GM19193 (cell line): ENCODE results near the gene ZAP70.

Experiments
- POLR2A ChIP-seq: IDR thresholded peaks from 4 replicates; pipeline ENCODE4 v1.6.1; 2011; ENCODE audit not compliant: insufficient read depth, insufficient read length; ENCODE audit errors: extremely low read depth

The ZAP70 gene

DNA sequence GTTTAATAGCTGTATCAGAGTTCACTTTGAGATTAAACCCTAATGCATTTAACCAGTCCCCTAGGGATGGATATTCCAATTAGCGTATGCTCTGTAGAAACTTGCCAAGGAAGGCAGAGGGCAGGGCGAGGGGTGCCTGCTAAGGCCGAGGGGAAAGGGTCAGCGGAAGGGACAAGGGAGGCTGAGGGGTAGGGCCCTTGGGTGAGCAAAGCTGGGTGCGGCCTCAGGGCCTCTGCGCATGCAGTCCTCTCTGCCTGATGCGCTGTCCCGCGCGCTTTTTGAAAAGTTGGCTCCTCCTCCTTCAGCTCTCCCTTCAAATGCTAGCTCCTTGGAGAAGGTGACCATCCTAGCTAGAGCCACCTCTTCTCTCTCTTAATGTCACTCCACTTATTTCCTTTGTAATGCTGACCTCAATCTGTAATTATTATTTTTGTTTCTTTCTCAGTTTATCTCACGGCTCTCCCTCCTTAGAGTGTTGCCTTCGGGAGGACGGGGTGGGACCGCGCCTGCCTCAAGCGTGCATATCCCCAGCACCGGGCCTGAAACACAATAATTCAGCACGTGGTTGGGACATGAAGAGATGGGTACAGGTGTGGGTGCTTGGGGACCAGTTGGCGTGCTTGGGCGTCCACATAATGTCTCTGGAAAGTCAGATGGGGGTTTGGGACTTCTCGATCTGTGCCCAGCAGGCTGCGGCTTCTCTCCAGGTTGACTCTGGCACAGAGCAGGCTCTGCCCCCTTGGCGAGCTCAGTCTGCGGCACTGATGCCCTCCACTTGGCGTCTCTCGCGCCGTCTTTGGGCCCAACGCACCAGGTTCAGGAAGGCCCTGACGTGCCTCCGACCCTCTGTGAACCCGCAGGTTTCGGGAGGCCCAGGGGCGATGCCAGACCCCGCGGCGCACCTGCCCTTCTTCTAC lies 10.0 kb downstream of the ZAP70 start:
- TF ChIP-seq POLR2A = no peak

DNA sequence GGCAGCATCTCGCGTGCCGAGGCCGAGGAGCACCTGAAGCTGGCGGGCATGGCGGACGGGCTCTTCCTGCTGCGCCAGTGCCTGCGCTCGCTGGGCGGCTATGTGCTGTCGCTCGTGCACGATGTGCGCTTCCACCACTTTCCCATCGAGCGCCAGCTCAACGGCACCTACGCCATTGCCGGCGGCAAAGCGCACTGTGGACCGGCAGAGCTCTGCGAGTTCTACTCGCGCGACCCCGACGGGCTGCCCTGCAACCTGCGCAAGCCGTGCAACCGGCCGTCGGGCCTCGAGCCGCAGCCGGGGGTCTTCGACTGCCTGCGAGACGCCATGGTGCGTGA lies 10.7 kb downstream of the ZAP70 start:
- no peak for TF ChIP-seq POLR2A

DNA sequence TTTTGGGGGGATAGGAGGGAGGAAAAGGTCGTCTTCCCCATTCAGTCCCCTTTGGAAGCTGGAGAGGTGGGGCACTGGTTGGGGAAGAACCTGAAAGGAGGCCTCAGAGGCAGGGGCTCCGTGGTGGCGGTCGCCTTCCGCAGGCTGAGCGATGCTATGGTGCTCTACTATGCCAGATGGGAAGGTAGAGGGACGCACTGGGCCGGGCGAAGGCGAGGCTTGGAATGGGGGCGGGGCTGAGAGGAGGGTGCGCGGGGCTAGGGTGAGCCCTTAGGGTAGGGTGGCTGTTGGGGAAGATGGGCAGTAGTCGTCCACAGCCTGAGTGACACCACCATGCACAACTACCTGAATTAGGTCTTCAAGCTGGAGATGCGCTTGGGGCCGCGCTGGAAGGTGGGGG lies 11.1 kb downstream of the ZAP70 start:
- no peak for TF ChIP-seq POLR2A

DNA sequence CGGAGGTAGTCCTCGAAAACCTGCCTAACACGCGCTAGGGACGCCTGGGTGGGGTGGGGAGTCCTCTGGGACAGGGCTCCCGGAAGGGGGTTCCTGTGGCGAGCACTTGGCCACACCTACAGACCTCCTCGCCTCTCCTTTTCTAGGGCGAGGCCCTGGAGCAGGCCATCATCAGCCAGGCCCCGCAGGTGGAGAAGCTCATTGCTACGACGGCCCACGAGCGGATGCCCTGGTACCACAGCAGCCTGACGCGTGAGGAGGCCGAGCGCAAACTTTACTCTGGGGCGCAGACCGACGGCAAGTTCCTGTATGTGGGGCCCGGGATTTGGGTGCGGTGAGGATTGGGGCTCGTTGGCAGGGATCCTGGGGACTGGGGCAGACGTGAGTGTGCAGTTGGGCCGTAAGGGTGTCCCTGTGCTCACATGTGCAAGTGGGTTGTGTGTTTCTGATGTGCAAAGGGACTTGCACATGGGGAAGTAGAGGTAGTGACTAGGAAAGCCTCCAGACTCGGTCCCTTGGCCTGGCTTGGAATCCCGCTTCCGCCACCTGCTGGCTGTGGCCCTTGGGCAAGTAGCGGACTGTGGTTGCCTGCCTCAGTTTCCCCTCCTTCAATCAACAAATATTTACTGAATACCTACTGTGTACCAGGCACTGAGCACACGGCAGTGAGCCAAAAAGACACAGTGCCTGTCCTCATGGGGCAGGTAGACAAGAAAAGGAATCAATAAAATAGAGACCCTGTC lies 11.7 kb downstream of the ZAP70 start:
- TF ChIP-seq POLR2A = no peak

DNA sequence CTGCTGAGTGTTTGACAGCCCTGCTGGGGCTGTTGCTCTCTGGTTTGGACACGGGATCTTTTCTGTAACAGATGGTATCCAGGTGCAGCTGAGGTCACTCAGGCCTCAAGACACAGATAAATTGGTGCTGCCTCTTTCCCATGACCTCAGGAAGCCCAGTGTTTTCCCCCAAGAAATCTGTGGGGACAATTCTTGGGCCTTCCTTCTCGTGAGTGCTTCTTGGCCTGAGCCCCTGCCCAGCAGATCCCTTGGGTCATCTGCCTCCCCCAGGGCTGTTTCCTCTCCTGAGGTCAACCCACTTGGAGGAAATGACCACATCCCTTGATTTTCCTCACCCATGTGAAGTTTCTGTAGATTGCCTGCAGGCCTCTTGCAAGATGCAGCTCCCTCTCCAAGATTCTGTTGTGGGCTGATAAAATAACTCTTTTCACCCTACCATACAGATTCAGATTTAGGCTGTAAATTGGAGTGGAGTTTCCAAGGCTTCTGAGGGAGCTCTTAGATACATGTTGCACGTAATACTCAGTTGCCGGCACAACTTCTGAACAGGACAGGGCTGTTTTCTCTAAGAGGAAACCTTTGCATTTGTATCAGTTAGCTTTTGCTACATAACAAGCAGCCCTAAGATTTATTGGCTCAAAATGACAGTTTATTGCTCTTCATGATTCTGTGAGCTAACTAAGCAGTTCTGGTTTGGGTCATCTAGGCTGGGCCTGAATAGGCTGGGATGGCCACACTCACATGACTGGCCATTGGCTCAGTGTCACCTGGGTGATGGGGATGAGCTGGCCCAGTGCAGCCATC lies 13.1 kb downstream of the ZAP70 start:
- no peak for TF ChIP-seq POLR2A

DNA sequence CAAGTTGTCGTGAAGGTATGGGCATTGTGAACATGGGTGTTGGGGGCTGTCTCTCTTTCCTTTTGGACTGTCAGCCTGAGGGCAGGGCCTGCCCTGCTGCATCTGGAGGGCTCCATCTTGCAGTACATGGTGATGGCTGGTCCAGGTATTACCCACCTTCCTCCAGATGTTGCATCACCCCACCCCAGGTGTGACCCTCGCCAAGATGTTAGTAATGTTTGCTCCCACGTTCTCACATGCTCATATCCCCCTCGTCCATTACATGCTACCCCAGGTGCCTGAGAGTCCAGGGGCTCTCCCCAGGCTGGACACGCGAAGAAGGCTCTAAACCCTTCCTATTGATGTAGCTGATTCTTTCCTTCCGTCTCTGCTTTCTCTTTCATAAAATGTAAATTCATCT lies 13.9 kb downstream of the ZAP70 start:
- no peak for TF ChIP-seq POLR2A

DNA sequence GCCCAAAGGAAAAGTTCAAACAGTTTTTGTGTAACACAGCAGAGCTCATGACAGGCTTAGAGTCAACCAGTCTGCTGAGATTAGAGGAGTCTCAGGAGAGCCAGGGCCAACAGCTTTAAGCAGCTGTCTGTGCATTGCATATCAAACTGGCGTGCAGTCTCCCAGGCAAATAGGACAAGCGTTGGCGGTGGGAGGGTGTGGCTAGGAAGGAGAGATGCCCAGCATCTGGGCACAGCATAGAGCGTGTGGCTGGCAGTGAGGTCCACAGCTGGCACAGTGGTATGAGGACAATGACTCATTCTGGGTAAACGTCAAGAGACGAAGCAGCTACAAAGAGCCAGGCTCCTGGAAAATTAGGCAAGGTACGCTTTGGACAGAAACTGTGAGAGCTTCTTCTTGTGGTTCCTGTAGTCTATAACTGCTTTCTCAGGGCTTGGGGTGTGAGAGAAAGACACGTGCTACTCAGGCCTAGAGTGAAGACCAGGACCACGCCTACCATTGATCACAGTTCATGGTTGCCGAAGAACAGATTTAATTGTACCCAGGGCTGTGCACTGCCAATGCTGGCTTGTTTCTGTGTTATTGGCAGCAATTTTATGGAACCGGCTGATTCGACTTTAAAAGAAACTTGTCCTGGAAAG lies 14.8 kb downstream of the ZAP70 start:
- TF ChIP-seq POLR2A = no peak

DNA sequence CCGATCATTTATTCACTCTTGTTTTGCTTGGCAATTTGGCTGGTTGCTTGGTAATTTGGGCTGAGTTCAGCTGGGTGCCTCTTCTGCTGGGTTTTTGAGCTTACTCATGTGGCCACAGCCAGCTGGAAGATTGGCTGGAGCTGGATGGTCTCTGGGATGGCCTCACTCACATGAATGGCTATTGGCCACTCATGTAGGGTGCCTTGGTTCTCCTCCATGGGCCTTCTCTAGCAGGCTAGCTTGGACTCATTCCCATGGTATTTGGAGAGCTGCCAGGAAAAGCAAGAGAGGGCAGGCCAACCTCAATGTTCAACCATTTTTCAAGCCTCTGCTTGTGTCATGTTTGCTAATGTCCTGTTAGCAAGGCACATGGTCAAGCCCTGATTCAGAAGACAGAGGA lies 16.9 kb downstream of the ZAP70 start:
- no peak for TF ChIP-seq POLR2A

DNA sequence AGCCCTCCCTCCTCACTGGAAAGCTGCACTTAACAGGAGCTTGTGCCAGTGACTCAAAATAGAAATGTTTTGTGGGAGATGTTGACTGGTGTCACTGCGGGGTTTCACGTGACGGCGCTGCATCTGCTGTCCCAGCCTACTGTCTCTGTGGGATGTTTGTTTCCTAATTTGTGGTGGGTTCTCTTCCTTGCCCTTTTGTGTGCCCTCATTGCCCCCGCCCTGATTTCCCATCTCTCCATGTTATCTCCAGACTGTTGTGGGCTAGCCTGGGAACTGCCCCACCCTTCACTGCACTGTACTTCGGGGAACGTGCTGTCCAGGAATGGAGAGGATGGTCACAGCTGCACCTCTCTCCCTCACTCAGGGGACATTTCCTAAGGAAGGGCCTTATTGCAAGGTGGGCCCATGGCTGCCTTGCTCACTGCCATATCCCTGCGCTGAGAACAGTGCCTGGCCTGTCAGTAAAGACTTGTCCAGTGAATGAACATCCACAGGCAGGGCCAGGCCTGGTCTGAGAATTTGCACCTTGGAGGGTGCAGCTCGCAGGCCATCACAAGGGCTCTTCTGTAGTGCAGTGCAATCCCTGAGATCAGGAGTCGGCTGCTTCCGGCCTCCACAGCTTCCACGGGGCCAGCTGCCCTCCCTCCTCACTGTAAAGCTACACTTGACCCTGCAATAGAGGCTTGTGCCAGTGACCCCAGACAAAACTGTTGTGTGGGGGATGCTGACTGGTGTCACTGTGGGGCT lies 18.1 kb downstream of the ZAP70 start:
- no peak for TF ChIP-seq POLR2A

DNA sequence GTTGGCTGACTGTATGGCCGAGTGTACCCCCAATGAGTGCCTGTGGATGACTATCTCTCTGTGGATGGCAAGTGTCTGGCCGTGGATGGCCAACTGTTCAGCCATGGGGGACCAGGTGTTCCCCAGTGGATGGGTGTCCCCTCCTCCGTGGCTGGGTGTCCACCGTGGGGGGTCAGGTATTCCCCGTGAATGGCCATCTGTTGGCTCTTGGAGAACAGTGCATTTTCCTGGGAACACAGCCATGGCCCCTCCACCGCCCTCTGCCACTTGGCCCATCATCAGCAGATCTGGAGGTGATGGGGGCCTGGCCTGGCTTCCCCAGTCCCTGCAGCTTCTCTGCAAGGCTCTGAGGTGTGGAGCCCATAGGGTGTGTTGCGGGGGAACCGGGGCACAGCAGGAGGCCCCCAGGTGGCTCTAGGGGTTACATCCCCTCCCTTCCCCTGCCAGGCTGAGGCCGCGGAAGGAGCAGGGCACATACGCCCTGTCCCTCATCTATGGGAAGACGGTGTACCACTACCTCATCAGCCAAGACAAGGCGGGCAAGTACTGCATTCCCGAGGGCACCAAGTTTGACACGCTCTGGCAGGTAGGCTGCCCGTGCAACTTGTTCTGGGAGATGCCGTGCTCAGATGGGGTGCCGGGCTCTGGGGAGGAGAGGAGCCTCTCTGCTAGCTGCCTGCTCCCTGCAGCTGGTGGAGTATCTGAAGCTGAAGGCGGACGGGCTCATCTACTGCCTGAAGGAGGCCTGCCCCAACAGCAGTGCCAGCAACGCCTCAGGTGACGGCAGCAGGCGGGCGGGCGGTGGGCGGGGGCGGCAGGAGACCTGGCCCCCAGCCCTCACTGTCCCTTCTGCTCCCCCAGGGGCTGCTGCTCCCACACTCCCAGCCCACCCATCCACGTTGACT lies 19.3 kb downstream of the ZAP70 start:
- TF ChIP-seq POLR2A = no peak

DNA sequence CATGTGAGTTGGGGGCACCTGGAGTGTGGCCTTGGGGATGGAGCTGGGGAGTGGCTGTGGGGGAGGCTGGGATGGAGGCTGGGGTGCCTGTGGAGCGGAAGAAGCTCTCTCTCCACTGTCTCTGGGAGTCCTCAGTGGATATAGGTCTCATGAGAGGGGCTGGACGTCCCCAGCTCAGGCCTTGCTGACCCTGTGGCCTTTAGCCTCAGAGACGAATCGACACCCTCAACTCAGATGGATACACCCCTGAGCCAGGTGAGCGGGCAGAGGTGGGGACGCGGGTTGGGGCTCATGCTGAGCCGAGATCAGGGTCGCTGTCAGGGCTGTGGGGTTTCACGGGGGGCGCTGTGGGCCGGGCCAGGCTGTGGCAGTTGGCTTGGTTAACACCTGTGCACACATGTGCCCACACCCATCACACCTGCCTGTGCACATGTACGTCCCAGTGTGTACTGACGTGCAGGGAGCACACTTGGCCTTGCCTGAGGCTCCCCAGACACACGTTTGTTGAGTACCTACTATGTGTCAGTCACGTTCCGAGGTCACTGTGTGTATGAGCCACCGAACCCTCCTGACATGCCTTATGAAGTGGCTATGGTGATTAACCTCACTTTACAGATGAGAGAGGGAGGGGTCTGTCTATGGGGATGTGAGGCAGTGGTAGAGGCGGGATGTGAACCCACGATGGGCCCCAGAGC lies 20.1 kb downstream of the ZAP70 start:
- TF ChIP-seq POLR2A = no peak
